SK-N-SH treated with all-trans-retinoic acid at 6 μM for 48 hours (cell line): ENCODE measurements around the gene TNFRSF1B.

Experiments
- ATAC-seq: fragments of 200-7000 bp; cut with Tn5 transposase; 3 replicates; pipeline ENCODE4 v1.9.1; 2020; ENCODE audit warnings: mild to moderate bottlenecking, moderate library complexity
- ARNTL ChIP-seq: fragments of 450-650 bp; formaldehyde crosslinking; IDR thresholded peaks from 2 replicates; pipeline ENCODE4 v1.5.0; 2020; ENCODE audit warnings: low read depth, mild to moderate bottlenecking, moderate library complexity, borderline replicate concordance
- BACH2 ChIP-seq: fragments of 250-450 bp; sonication (Bioruptor Pico); IDR thresholded peaks from 2 replicates; pipeline ENCODE4 v1.9.0; 2021; ENCODE audit warnings: mild to moderate bottlenecking, borderline replicate concordance
- CSDC2 ChIP-seq: fragments of 250-450 bp; sonication (Bioruptor Pico); IDR thresholded peaks from 2 replicates; pipeline ENCODE4 v1.5.0; 2020; ENCODE audit warnings: mild to moderate bottlenecking, moderate library complexity
- ESRRG ChIP-seq: fragments of 250-450 bp; sonication (Bioruptor Pico); IDR thresholded peaks from 2 replicates; pipeline ENCODE4 v1.6.1; 2021; ENCODE audit warnings: mild to moderate bottlenecking
- GLIS3 ChIP-seq: fragments of 250-450 bp; sonication (Bioruptor Pico); IDR thresholded peaks from 2 replicates; pipeline ENCODE4 v1.5.0; 2020; ENCODE audit warnings: mild to moderate bottlenecking, moderate library complexity
- ISL1 ChIP-seq: fragments of 250-450 bp; sonication (Bioruptor Pico); IDR thresholded peaks from 2 replicates; pipeline ENCODE4 v2.1.2; 2022; ENCODE audit warnings: mild to moderate bottlenecking, moderate library complexity
- OSR1 ChIP-seq: fragments of 250-450 bp; sonication (Bioruptor Pico); IDR thresholded peaks from 2 replicates; pipeline ENCODE4 v1.8.0; 2022; ENCODE audit warnings: moderate library complexity, mild to moderate bottlenecking, inconsistent platforms
- PPARA ChIP-seq: fragments of 250-450 bp; sonication (Bioruptor Pico); IDR thresholded peaks from 2 replicates; pipeline ENCODE4 v1.5.0; 2020; ENCODE audit warnings: mild to moderate bottlenecking, borderline replicate concordance
- RARB ChIP-seq: fragments of 250-450 bp; sonication (Bioruptor Pico); IDR thresholded peaks from 2 replicates; pipeline ENCODE4 v1.8.0; 2021; ENCODE audit warnings: mild to moderate bottlenecking, moderate library complexity
- SNAI2 ChIP-seq: fragments of 250-450 bp; sonication (Bioruptor Pico); IDR thresholded peaks from 2 replicates; pipeline ENCODE4 v1.5.0; 2020; ENCODE audit warnings: mild to moderate bottlenecking, moderate library complexity
- TCF4 ChIP-seq: fragments of 250-450 bp; sonication (Bioruptor Pico); IDR thresholded peaks from 2 replicates; pipeline ENCODE4 v1.8.0; 2021; ENCODE audit warnings: mild to moderate bottlenecking, moderate library complexity, borderline replicate concordance
- TOX ChIP-seq: fragments of 250-450 bp; sonication (Bioruptor Pico); IDR thresholded peaks from 2 replicates; pipeline ENCODE4 v1.8.0; 2021; ENCODE audit warnings: mild to moderate bottlenecking, moderate library complexity, borderline replicate concordance
- ZC3H10 ChIP-seq: fragments of 250-450 bp; sonication (Bioruptor Pico); IDR thresholded peaks from 2 replicates; pipeline ENCODE4 v1.5.1; 2021; ENCODE audit warnings: mild to moderate bottlenecking, moderate library complexity
- ZFP3 ChIP-seq: fragments of 250-450 bp; sonication (Bioruptor Pico); IDR thresholded peaks from 2 replicates; pipeline ENCODE4 v1.5.0; 2020; ENCODE audit warnings: mild to moderate bottlenecking, moderate library complexity
- ZFP30 ChIP-seq: fragments of 450-650 bp; formaldehyde crosslinking; IDR thresholded peaks from 2 replicates; pipeline ENCODE4 v1.5.0; 2022; ENCODE audit warnings: mild to moderate bottlenecking, moderate library complexity
- ZNF565 ChIP-seq: fragments of 450-650 bp; formaldehyde crosslinking; conservative IDR thresholded peaks from 2 replicates; pipeline ENCODE4 v1.5.0; 2020; ENCODE audit warnings: low read depth, mild to moderate bottlenecking, moderate library complexity
- ZNF70 ChIP-seq: fragments of 450-650 bp; formaldehyde crosslinking; IDR thresholded peaks from 2 replicates; pipeline ENCODE4 v1.5.0; 2020; ENCODE audit warnings: mild to moderate bottlenecking, moderate library complexity
- TF ChIP-seq, protein P1 (sequence below): fragments of 250-450 bp; sonication (Bioruptor Pico); IDR thresholded peaks from 2 replicates; pipeline ENCODE4 v1.8.0; 2020; ENCODE audit warnings: mild to moderate bottlenecking, moderate library complexity, borderline replicate concordance
- TF ChIP-seq, protein P2 (sequence below): fragments of 250-450 bp; sonication (Bioruptor Pico); IDR thresholded peaks from 2 replicates; pipeline ENCODE4 v1.5.1; 2021; ENCODE audit warnings: mild to moderate bottlenecking, moderate library complexity
- TF ChIP-seq, protein P3 (sequence below): fragments of 250-450 bp; sonication (Bioruptor Pico); IDR thresholded peaks from 2 replicates; pipeline ENCODE4 v1.5.1; 2020; ENCODE audit warnings: low read depth, mild to moderate bottlenecking, moderate library complexity
- TF ChIP-seq, protein P4 (sequence below): fragments of 250-450 bp; sonication (Bioruptor Pico); IDR thresholded peaks from 2 replicates; pipeline ENCODE4 v1.8.0; 2021; ENCODE audit warnings: low read depth, mild to moderate bottlenecking, moderate library complexity, borderline replicate concordance
- TF ChIP-seq, protein P5 (sequence below): fragments of 250-450 bp; sonication (Bioruptor Pico); IDR thresholded peaks from 2 replicates; pipeline ENCODE4 v1.5.0; 2020; ENCODE audit warnings: mild to moderate bottlenecking, moderate library complexity

The TNFRSF1B gene

DNA sequence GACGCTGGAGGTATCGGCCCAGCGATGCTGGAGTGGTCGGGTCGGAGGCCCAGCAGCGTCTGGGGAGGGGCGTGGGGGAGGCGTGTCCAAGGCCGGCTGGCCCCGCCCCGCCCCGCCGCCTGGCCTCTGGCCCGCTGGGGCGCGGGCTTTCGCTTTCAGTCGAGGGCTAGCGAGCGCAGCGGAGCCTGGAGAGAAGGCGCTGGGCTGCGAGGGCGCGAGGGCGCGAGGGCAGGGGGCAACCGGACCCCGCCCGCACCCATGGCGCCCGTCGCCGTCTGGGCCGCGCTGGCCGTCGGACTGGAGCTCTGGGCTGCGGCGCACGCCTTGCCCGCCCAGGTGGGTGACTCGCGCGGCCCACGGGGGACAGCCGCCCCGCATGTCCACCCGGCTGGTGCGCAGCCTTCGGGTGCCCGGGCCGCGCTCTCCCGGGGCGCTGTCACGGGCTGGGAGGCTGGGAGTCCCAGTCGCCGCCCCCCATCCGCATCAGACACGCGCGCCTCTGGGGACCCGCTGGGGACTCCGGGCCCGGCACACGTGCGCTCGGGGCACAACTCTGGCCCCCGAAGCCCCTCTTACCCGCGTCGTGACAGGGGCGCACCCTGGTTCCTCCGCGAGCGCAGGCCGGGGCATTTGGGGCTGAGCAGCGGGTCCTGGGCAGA is at the start of gene TNFRSF1B:
TNFRSF1B (plus strand) TSS at position 158 of the 659 bp plus-strand sequence; CDS start at position 259, 101 bp downstream.
- peak; percentile 70 for ATAC-seq
- TF ChIP-seq ZFP3 (no peak), CSDC2 (CRISPR knock-in tag) (no peak), TOX (no peak), ARNTL (no peak), ZC3H10 (CRISPR knock-in tag) (no peak), SNAI2 (no peak), BACH2 (no peak), RARB (CRISPR knock-in tag) (no peak), ISL1 (no peak), GLIS3 (CRISPR knock-in tag) (no peak), PPARA (CRISPR knock-in tag) (no peak)
- TF ChIP-seq, protein P1, sequence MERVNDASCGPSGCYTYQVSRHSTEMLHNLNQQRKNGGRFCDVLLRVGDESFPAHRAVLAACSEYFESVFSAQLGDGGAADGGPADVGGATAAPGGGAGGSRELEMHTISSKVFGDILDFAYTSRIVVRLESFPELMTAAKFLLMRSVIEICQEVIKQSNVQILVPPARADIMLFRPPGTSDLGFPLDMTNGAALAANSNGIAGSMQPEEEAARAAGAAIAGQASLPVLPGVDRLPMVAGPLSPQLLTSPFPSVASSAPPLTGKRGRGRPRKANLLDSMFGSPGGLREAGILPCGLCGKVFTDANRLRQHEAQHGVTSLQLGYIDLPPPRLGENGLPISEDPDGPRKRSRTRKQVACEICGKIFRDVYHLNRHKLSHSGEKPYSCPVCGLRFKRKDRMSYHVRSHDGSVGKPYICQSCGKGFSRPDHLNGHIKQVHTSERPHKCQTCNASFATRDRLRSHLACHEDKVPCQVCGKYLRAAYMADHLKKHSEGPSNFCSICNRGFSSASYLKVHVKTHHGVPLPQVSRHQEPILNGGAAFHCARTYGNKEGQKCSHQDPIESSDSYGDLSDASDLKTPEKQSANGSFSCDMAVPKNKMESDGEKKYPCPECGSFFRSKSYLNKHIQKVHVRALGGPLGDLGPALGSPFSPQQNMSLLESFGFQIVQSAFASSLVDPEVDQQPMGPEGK (CRISPR knock-in tag) = no peak
- TF ChIP-seq, protein P2, sequence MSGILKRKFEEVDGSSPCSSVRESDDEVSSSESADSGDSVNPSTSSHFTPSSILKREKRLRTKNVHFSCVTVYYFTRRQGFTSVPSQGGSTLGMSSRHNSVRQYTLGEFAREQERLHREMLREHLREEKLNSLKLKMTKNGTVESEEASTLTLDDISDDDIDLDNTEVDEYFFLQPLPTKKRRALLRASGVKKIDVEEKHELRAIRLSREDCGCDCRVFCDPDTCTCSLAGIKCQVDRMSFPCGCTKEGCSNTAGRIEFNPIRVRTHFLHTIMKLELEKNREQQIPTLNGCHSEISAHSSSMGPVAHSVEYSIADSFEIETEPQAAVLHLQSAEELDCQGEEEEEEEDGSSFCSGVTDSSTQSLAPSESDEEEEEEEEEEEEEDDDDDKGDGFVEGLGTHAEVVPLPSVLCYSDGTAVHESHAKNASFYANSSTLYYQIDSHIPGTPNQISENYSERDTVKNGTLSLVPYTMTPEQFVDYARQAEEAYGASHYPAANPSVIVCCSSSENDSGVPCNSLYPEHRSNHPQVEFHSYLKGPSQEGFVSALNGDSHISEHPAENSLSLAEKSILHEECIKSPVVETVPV = no peak

DNA sequence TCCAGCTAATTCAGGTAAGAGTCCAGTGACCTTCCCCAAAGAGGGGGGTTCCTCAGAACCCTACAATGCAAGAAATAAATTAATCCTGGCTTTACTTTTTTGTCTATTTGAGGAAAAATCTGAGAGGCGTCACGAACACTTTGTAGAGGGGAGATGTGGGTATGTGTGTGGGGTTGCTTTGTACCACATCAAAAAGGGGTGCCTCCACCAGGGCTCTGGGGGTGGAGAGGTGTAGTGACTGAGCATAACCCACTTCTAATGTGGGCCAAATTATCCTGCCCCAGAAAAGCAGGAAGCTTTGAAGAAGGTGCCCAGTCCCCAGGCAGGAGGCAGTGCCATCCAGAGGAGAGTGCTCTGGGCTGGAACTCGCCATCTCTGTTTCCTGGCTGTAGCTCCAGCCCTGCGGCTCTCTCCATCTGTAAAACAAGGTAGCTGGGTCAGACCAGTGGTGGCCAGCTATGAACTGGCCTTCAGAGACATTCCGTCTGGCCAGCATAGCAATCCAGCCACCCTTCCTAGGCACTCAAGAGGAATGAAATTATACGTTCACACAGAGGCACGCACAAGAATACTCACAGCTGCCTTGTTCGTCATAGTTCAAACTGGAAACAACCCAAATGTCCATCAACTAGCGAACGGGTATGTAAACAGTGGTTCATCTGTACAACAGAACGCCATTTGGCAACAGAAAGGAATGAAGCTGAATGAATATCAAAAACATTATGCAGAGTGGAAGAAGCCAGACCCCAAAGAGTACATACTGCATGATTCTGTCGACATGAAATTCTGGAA is 45.4 kb upstream of the TNFRSF1B start:
- TF ChIP-seq BACH2 = no peak
- no peak for TF ChIP-seq CSDC2 (CRISPR knock-in tag)
- TF ChIP-seq, protein P3, sequence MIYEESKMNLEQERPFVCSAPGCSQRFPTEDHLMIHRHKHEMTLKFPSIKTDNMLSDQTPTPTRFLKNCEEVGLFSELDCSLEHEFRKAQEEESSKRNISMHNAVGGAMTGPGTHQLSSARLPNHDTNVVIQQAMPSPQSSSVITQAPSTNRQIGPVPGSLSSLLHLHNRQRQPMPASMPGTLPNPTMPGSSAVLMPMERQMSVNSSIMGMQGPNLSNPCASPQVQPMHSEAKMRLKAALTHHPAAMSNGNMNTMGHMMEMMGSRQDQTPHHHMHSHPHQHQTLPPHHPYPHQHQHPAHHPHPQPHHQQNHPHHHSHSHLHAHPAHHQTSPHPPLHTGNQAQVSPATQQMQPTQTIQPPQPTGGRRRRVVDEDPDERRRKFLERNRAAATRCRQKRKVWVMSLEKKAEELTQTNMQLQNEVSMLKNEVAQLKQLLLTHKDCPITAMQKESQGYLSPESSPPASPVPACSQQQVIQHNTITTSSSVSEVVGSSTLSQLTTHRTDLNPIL = no peak
- TF ChIP-seq ZNF565 (CRISPR knock-in tag) = no peak
- no peak for TF ChIP-seq ISL1
- TF ChIP-seq, protein P1 (CRISPR knock-in tag) = no peak
- TF ChIP-seq SNAI2 = no peak
- TF ChIP-seq GLIS3 (CRISPR knock-in tag) = no peak
- TF ChIP-seq TOX = no peak
- TF ChIP-seq ESRRG (CRISPR knock-in tag) = no peak
- TF ChIP-seq, protein P2 = no peak
- no peak for TF ChIP-seq ZNF70
- TF ChIP-seq ARNTL = no peak
- TF ChIP-seq, protein P4, sequence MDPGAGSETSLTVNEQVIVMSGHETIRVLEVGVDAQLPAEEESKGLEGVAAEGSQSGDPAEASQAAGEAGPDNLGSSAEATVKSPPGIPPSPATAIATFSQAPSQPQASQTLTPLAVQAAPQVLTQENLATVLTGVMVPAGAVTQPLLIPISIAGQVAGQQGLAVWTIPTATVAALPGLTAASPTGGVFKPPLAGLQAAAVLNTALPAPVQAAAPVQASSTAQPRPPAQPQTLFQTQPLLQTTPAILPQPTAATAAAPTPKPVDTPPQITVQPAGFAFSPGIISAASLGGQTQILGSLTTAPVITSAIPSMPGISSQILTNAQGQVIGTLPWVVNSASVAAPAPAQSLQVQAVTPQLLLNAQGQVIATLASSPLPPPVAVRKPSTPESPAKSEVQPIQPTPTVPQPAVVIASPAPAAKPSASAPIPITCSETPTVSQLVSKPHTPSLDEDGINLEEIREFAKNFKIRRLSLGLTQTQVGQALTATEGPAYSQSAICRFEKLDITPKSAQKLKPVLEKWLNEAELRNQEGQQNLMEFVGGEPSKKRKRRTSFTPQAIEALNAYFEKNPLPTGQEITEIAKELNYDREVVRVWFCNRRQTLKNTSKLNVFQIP (CRISPR knock-in tag) = no peak
- TF ChIP-seq OSR1 (CRISPR knock-in tag) = no peak
- no peak for TF ChIP-seq ZFP30 (CRISPR knock-in tag)
- no peak for TF ChIP-seq TCF4 (CRISPR knock-in tag)
- TF ChIP-seq, protein P5, sequence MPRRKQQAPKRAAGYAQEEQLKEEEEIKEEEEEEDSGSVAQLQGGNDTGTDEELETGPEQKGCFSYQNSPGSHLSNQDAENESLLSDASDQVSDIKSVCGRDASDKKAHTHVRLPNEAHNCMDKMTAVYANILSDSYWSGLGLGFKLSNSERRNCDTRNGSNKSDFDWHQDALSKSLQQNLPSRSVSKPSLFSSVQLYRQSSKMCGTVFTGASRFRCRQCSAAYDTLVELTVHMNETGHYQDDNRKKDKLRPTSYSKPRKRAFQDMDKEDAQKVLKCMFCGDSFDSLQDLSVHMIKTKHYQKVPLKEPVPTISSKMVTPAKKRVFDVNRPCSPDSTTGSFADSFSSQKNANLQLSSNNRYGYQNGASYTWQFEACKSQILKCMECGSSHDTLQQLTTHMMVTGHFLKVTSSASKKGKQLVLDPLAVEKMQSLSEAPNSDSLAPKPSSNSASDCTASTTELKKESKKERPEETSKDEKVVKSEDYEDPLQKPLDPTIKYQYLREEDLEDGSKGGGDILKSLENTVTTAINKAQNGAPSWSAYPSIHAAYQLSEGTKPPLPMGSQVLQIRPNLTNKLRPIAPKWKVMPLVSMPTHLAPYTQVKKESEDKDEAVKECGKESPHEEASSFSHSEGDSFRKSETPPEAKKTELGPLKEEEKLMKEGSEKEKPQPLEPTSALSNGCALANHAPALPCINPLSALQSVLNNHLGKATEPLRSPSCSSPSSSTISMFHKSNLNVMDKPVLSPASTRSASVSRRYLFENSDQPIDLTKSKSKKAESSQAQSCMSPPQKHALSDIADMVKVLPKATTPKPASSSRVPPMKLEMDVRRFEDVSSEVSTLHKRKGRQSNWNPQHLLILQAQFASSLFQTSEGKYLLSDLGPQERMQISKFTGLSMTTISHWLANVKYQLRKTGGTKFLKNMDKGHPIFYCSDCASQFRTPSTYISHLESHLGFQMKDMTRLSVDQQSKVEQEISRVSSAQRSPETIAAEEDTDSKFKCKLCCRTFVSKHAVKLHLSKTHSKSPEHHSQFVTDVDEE (CRISPR knock-in tag) = no peak
- ATAC-seq = no peak
